Measurements from ENCODE around the gene CHST8.

The CHST8 gene

GRCh38 chr19:33798681-33799111, 176.9 kb downstream of the CHST8 start:
- Histone ChIP-seq H3K4me2 (ENCODE audit: low read depth, low read length, poor library complexity, severe bottlenecking) (no peak overlapping the region), H3K27me3 (ENCODE audit: insufficient read depth, low read length, poor library complexity, severe bottlenecking) (no peaks in the 10 kb centered on the region), H3K9me2 (replicated peaks; ENCODE audit: low read depth, low read length) (no peaks in the 10 kb centered on the region), H3K36me3 (ENCODE audit: insufficient read depth, low read length) (no peaks in the 10 kb centered on the region), H3K79me2 (ENCODE audit: insufficient read depth, low read length) (peaks cover 8% of the 10 kb centered on the region), H3K4me1 (ENCODE audit: insufficient read depth, low read length, poor library complexity, severe bottlenecking) (peaks cover 11% of the 10 kb centered on the region), H3K4me3 (ENCODE audit: low read length, poor library complexity, severe bottlenecking) (no peak overlapping the region), H3K9ac (ENCODE audit: low read depth, low read length, poor library complexity, severe bottlenecking) (no peak overlapping the region), H4K20me1 (ENCODE audit: insufficient read depth, low read length, poor library complexity, severe bottlenecking) (no peaks in the 10 kb centered on the region), H3K9me3 (ENCODE audit: insufficient read depth, low read depth, low read length) (no peaks in the 10 kb centered on the region), H2AFZ (ENCODE audit: low read length) (no peak overlapping the region), H3F3A (ENCODE audit: low read depth) (no peaks in the 10 kb centered on the region)
- TF ChIP-seq EZH2phosphoT487 (IDR thresholded peaks at IDR 0.05; ENCODE audit: borderline replicate concordance), result no peak

DNA sequence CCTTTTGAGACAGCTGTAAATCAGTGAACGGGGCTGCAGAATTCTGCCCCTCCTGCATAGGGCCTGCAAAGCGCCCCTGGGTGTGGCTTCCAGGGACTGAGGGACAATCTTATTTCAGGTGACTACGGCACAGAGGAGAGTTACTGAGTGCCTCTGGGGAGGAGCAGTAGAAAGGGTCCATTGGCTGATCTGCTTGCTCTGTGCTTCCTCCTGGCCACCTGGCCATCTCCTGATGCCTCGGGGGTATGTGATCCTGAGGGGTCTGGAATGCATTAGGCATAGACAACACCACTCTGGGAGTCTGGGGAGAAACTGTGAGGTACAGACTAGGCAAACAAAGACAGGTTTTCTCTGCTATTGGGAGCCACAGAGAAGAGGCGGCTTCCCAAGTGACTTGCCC, 177.7 kb downstream of the CHST8 start:
- H3K4me2 ChIP-seq (ENCODE audit: low read depth, low read length, poor library complexity, severe bottlenecking), result no peak overlapping the region
- H3K36me3 ChIP-seq (ENCODE audit: insufficient read depth, low read length), result no peaks in the 10 kb centered on the region
- H3K9ac ChIP-seq (ENCODE audit: low read depth, low read length, poor library complexity, severe bottlenecking), result no peak overlapping the region

GRCh38 chr19:33800012-33800680, 178.4 kb downstream of the CHST8 start:
- no peak overlapping the region for H3K4me3 ChIP-seq (ENCODE audit: low read length, poor library complexity, severe bottlenecking)
- no peaks in the 10 kb centered on the region for H3K9me3 ChIP-seq (ENCODE audit: insufficient read depth, low read depth, low read length)
- H3K4me1 ChIP-seq (ENCODE audit: insufficient read depth, low read length, poor library complexity, severe bottlenecking), result peaks cover 6% of the 10 kb centered on the region
- peaks cover 8% of the 10 kb centered on the region for H3K79me2 ChIP-seq (ENCODE audit: insufficient read depth, low read length)
- H3K9ac ChIP-seq (ENCODE audit: low read depth, low read length, poor library complexity, severe bottlenecking), result no peak overlapping the region
- H3K36me3 ChIP-seq (ENCODE audit: insufficient read depth, low read length), result no peaks in the 10 kb centered on the region
- H2AFZ ChIP-seq (ENCODE audit: low read length), result no peak overlapping the region
- H3K27me3 ChIP-seq (ENCODE audit: insufficient read depth, low read length, poor library complexity, severe bottlenecking), result no peaks in the 10 kb centered on the region
- TF ChIP-seq EZH2phosphoT487 (IDR thresholded peaks at IDR 0.05; ENCODE audit: borderline replicate concordance), result no peak
- no peak for TF ChIP-seq CTCF (conservative IDR thresholded peaks at IDR 0.05; ENCODE audit: low read length)
- H3K4me2 ChIP-seq (ENCODE audit: low read depth, low read length, poor library complexity, severe bottlenecking), result no peak overlapping the region
- H3F3A ChIP-seq (ENCODE audit: low read depth), result no peaks in the 10 kb centered on the region
- H4K20me1 ChIP-seq (ENCODE audit: insufficient read depth, low read length, poor library complexity, severe bottlenecking), result no peaks in the 10 kb centered on the region
- no peaks in the 10 kb centered on the region for H3K9me2 ChIP-seq (replicated peaks; ENCODE audit: low read depth, low read length)

More for the DNA sequence above, 177.7 kb downstream of the CHST8 start:
- Histone ChIP-seq H2AFZ (ENCODE audit: low read length) (no peak overlapping the region), H3K79me2 (ENCODE audit: insufficient read depth, low read length) (peaks cover 8% of the 10 kb centered on the region), H3K27me3 (ENCODE audit: insufficient read depth, low read length, poor library complexity, severe bottlenecking) (no peaks in the 10 kb centered on the region), H3K9me2 (replicated peaks; ENCODE audit: low read depth, low read length) (no peaks in the 10 kb centered on the region), H3F3A (ENCODE audit: low read depth) (no peaks in the 10 kb centered on the region), H4K20me1 (ENCODE audit: insufficient read depth, low read length, poor library complexity, severe bottlenecking) (no peaks in the 10 kb centered on the region), H3K9me3 (ENCODE audit: insufficient read depth, low read depth, low read length) (no peaks in the 10 kb centered on the region), H3K4me3 (ENCODE audit: low read length, poor library complexity, severe bottlenecking) (no peak overlapping the region), H3K4me1 (ENCODE audit: insufficient read depth, low read length, poor library complexity, severe bottlenecking) (peaks cover 11% of the 10 kb centered on the region)
- TF ChIP-seq EZH2phosphoT487 (IDR thresholded peaks at IDR 0.05; ENCODE audit: borderline replicate concordance) (no peak), CTCF (conservative IDR thresholded peaks at IDR 0.05; ENCODE audit: low read length) (no peak)

DNA sequence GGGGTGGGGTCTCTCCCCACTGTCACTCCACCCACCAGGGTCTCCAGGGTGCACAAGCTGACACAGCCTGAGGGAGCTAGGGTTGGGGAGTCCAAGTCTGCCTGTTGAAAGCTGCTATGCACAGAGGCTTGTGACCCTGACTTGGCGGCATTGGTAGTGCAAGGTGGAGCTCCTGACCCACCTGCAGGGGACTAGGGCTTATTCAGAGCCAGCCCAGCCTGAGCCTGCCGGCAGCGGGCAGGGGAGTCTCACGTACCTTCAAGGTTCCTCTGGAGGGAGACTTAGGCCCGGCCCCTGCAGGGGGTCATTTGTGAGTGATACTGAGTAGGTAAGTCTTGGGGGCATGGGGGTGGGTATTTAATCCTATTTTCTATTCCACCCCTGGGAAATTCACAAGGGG, 179.7 kb downstream of the CHST8 start:
- Histone ChIP-seq H3K9me2 (replicated peaks; ENCODE audit: low read depth, low read length) (no peaks in the 10 kb centered on the region), H3K9me3 (ENCODE audit: insufficient read depth, low read depth, low read length) (no peaks in the 10 kb centered on the region), H4K20me1 (ENCODE audit: insufficient read depth, low read length, poor library complexity, severe bottlenecking) (no peaks in the 10 kb centered on the region), H3K4me1 (ENCODE audit: insufficient read depth, low read length, poor library complexity, severe bottlenecking) (peaks cover 5% of the 10 kb centered on the region), H3F3A (ENCODE audit: low read depth) (no peaks in the 10 kb centered on the region), H3K36me3 (ENCODE audit: insufficient read depth, low read length) (no peaks in the 10 kb centered on the region), H3K4me2 (ENCODE audit: low read depth, low read length, poor library complexity, severe bottlenecking) (no peak overlapping the region), H3K79me2 (ENCODE audit: insufficient read depth, low read length) (peaks cover 8% of the 10 kb centered on the region), H3K9ac (ENCODE audit: low read depth, low read length, poor library complexity, severe bottlenecking) (no peak overlapping the region), H3K27me3 (ENCODE audit: insufficient read depth, low read length, poor library complexity, severe bottlenecking) (no peaks in the 10 kb centered on the region), H2AFZ (ENCODE audit: low read length) (no peak overlapping the region), H3K4me3 (ENCODE audit: low read length, poor library complexity, severe bottlenecking) (no peak overlapping the region)
- TF ChIP-seq CTCF (conservative IDR thresholded peaks at IDR 0.05; ENCODE audit: low read length), result no peak
- TF ChIP-seq EZH2phosphoT487 (IDR thresholded peaks at IDR 0.05; ENCODE audit: borderline replicate concordance), result no peak

Data from Loucy (cell line).